A673 (cell line): ENCODE results near the gene FLNC.

Experiments used
- CTCF ChIP-seq: fragments of 300-800, 200-600 bp; sonication (generic); conservative IDR thresholded peaks from 2 replicates; pipeline ENCODE4 v1.5.1; 2017; ENCODE audit warnings: low read depth, mild to moderate bottlenecking, antibody characterized with exemption, low read length, moderate library complexity, mixed read lengths
- EZH2 ChIP-seq: fragments of 200-600 bp; sonication (generic); IDR thresholded peaks from 2 replicates; pipeline ENCODE4 v1.6.1; 2017; ENCODE audit warnings: borderline replicate concordance, low read depth, mild to moderate bottlenecking, mixed read lengths, antibody characterized with exemption, low read length; ENCODE audit not compliant: poor library complexity, severe bottlenecking

DNA sequence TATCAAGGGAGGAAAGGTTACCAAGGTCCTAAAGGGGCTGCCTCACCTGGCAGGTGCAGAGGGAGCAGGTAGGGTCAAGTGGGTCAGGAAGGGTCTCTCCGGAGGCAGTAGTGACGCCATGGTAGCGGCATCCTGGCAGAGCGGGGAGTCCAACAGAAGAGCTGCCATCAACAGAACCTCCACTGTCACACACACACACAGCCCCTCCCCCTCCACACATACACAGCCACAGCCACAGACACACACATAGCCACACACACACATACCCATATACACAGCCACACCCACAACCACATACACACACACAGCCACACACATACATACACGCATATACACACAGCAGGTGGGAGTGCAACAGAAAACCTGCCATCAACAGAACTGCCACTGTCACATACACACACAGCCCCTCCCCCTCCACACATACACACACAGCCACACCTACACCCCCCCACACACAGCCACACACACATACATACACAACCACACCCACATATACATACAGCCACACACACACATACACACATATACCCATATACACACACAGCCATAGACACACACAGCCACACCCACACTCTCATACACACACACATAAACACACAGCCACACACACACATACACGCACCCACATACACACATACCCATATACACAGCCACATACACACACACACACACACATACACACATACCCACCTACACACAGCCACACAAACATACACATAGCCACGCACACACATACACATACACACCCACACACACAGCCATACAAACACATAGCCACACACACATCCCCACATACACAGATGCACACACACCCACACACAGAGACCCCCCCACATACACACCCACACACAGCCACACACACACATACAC, 57.2 kb downstream of the FLNC start:
- TF ChIP-seq CTCF (no peak), EZH2 (no peak)
